Astrocyte (in vitro differentiated cells and primary cell): ENCODE results near the gene HOXA2. TPM values are rescaled to one million over a fixed set of nuclear protein-coding genes. Genes with fewer than 3 reads are reported as not detected.

ENCODE experiments used
- DNase-seq: peaks from one replicate; pipeline ENCODE4 v3.0.0-alpha.2; 2010; ENCODE audit warnings: low read depth
- FAIRE-seq: peaks from 2 replicates; lab custom pipeline; 2011; peaks lifted over from hg19 to GRCh38; lab: Jason Lieb, UNC
- H2AFZ ChIP-seq: 2 replicates; pipeline ENCODE4 v1.6.0; 2012; ENCODE audit warnings: low read depth, low read length, inconsistent platforms
- H3K27ac ChIP-seq: 2 replicates; pipeline ENCODE4 v1.5.1; 2011; ENCODE audit warnings: low read depth, low read length, inconsistent platforms
- H3K27me3 ChIP-seq: 2 replicates; pipeline ENCODE4 v1.6.0; 2011; ENCODE audit warnings: low read length, inconsistent platforms; ENCODE audit not compliant: insufficient read depth
- H3K36me3 ChIP-seq: 2 replicates; pipeline ENCODE4 v1.5.1; 2011; ENCODE audit warnings: low read length, inconsistent platforms; ENCODE audit not compliant: insufficient read depth
- H3K4me1 ChIP-seq: 2 replicates; pipeline ENCODE4 v1.5.1; 2011; ENCODE audit warnings: low read length, inconsistent platforms; ENCODE audit not compliant: insufficient read depth
- H3K4me2 ChIP-seq: 2 replicates; pipeline ENCODE4 v1.6.0; 2012; ENCODE audit warnings: low read length, inconsistent platforms
- H3K4me3 ChIP-seq: 2 replicates; pipeline ENCODE4 v1.5.1; 2011; ENCODE audit warnings: low read depth, mild to moderate bottlenecking, low read length, inconsistent platforms; ENCODE audit not compliant: insufficient read depth
- H3K79me2 ChIP-seq: 2 replicates; pipeline ENCODE4 v1.6.0; 2012; ENCODE audit warnings: mild to moderate bottlenecking, low read length, inconsistent platforms; ENCODE audit not compliant: insufficient read depth
- H3K9ac ChIP-seq: 2 replicates; pipeline ENCODE4 v1.6.0; 2012; ENCODE audit warnings: mild to moderate bottlenecking, low read length, inconsistent platforms
- H3K9me3 ChIP-seq: 2 replicates; pipeline ENCODE4 v1.5.1; 2012; ENCODE audit warnings: low read depth, mild to moderate bottlenecking, low read length, inconsistent platforms; ENCODE audit not compliant: insufficient read depth
- H4K20me1 ChIP-seq: 2 replicates; pipeline ENCODE4 v1.6.0; 2012; ENCODE audit warnings: low read length, inconsistent platforms; ENCODE audit not compliant: insufficient read depth
- H3K27ac Mint-ChIP-seq: one replicate; pipeline ENCODE4 v1.8.0; 2021; ENCODE audit warnings: mild to moderate bottlenecking, mixed read lengths; ENCODE audit not compliant: unreplicated experiment
- H3K27me3 Mint-ChIP-seq: one replicate; pipeline ENCODE4 v1.8.0; 2021; ENCODE audit warnings: low read depth, mixed read lengths; ENCODE audit not compliant: unreplicated experiment
- H3K36me3 Mint-ChIP-seq: one replicate; pipeline ENCODE4 v1.8.0; 2021; ENCODE audit warnings: low read depth, mixed read lengths; ENCODE audit not compliant: unreplicated experiment
- H3K4me1 Mint-ChIP-seq: one replicate; pipeline ENCODE4 v1.8.0; 2021; ENCODE audit warnings: low read depth, mixed read lengths; ENCODE audit not compliant: unreplicated experiment
- H3K4me3 Mint-ChIP-seq: one replicate; pipeline ENCODE4 v1.8.0; 2021; ENCODE audit warnings: mild to moderate bottlenecking, moderate library complexity, mixed read lengths; ENCODE audit not compliant: unreplicated experiment
- H3K9me3 Mint-ChIP-seq: one replicate; pipeline ENCODE4 v1.8.0; 2021; ENCODE audit warnings: mild to moderate bottlenecking, mixed read lengths; ENCODE audit not compliant: unreplicated experiment
- CTCF ChIP-seq: IDR thresholded peaks from 2 replicates; pipeline ENCODE4 v1.5.1; 2011; ENCODE audit warnings: low read depth, mild to moderate bottlenecking, inconsistent platforms, low read length, moderate library complexity; ENCODE audit not compliant: insufficient read depth
- EZH2 ChIP-seq: IDR thresholded peaks from 2 replicates; pipeline ENCODE4 v1.6.1; 2012; ENCODE audit warnings: mild to moderate bottlenecking, low read length, inconsistent platforms; ENCODE audit not compliant: insufficient read depth
- total RNA-seq: library from RNA; stranded (reverse); gene quantifications from 2 replicates; pipeline ENCODE4 v1.2.1, GENCODE V29; 2021

HOXA2 gene
- total RNA-seq, 1 donor from 2014 or later = not detected

GRCh38 chr7:27113991-27114769, 11.7 kb upstream of the HOXA2 start:
- TF ChIP-seq EZH2 (no peak), CTCF (no peak)
- H3K4me2 ChIP-seq = peak overlapping the region; percentile 82
- peaks cover 59% of the 10 kb centered on the region for H3K27me3 ChIP-seq
- H3K79me2 ChIP-seq = peaks cover 71% of the 10 kb centered on the region
- Mint-ChIP-seq H3K9me3 (peaks cover 22% of the 10 kb centered on the region), H3K27ac (no peak overlapping the region), H3K27me3 (peaks cover 88% of the 10 kb centered on the region), H3K36me3 (peaks cover 3% of the 10 kb centered on the region), H3K4me3 (no peak overlapping the region), H3K4me1 (peaks cover 2% of the 10 kb centered on the region)
- no peak overlapping the region for H2AFZ ChIP-seq
- peak overlapping the region; percentile 63 for H3K4me3 ChIP-seq
- H4K20me1 ChIP-seq = peaks cover 4% of the 10 kb centered on the region
- no peaks in the 10 kb centered on the region for H3K9me3 ChIP-seq
- H3K36me3 ChIP-seq = no peaks in the 10 kb centered on the region
- no peak for FAIRE-seq
- peak overlapping the region; percentile 86 for H3K9ac ChIP-seq
- peaks cover 9% of the 10 kb centered on the region for H3K4me1 ChIP-seq
- peak; percentile 74 for DNase-seq
- H3K27ac ChIP-seq = peak overlapping the region; percentile 77

- H3K4me3 ChIP-seq = peak overlapping the region; percentile 74
- Mint-ChIP-seq H3K4me1 (peaks cover 2% of the 10 kb centered on the region), H3K27ac (no peak overlapping the region), H3K27me3 (peaks cover 87% of the 10 kb centered on the region), H3K9me3 (peaks cover 21% of the 10 kb centered on the region), H3K4me3 (no peak overlapping the region), H3K36me3 (peaks cover 3% of the 10 kb centered on the region)
- no peaks in the 10 kb centered on the region for H3K36me3 ChIP-seq
- peak overlapping the region; percentile 88 for H3K9ac ChIP-seq
- no peak for FAIRE-seq
- H3K4me2 ChIP-seq = peak overlapping the region; percentile 91
- DNase-seq = peak; percentile 92
- H3K79me2 ChIP-seq = peaks cover 69% of the 10 kb centered on the region
- peaks cover 16% of the 10 kb centered on the region for H3K4me1 ChIP-seq
- peaks cover 62% of the 10 kb centered on the region for H3K27me3 ChIP-seq
- TF ChIP-seq EZH2 = peak; percentile 60
- TF ChIP-seq CTCF = no peak
- peak overlapping the region; percentile 76 for H3K27ac ChIP-seq
- H4K20me1 ChIP-seq = peaks cover 4% of the 10 kb centered on the region
- H2AFZ ChIP-seq = no peak overlapping the region
- no peaks in the 10 kb centered on the region for H3K9me3 ChIP-seq
Measured at GRCh38 chr7:27112955-27113949, 10.8 kb upstream of the HOXA2 start.
